Stimulated activated CD8-positive, alpha-beta memory T cell treated with anti-CD3 and anti-CD28 coated beads, Interleukin-7, amount 100 ng/mL, for 4 hours (primary cell): ENCODE results near the gene MAS1L.

Source experiments
- DNase-seq, 2 donors: peaks; one replicate each; pipeline ENCODE4 v3.0.0-alpha.2; 2020; ENCODE audit warnings: low read depth in 2 of 2

Gene MAS1L

GRCh38 chr6:29510202-29510601 lies 22.4 kb upstream of the MAS1L start:
- no peak for DNase-seq

GRCh38 chr6:29509711-29510110 lies 22.0 kb upstream of the MAS1L start:
- no peak for DNase-seq

GRCh38 chr6:29509239-29509638 lies 21.5 kb upstream of the MAS1L start:
- no peak for DNase-seq

- no peak for DNase-seq
Observed at GRCh38 chr6:29507319-29507718, 19.6 kb upstream of the MAS1L start.

- no peak for DNase-seq
Observed at GRCh38 chr6:29506446-29507067, 18.8 kb upstream of the MAS1L start.

GRCh38 chr6:29505808-29506207 lies 18.1 kb upstream of the MAS1L start:
- no peak for DNase-seq

GRCh38 chr6:29504961-29505360 lies 17.2 kb upstream of the MAS1L start:
- DNase-seq = no peak

GRCh38 chr6:29502597-29502996 lies 14.8 kb upstream of the MAS1L start:
- DNase-seq = no peak

GRCh38 chr6:29502181-29502580 lies 14.4 kb upstream of the MAS1L start:
- DNase-seq = no peak

- DNase-seq = no peak
Observed at GRCh38 chr6:29501106-29501505, 13.3 kb upstream of the MAS1L start.

- DNase-seq = no peak
Observed at GRCh38 chr6:29500594-29500993, 12.8 kb upstream of the MAS1L start.

GRCh38 chr6:29499704-29500103 lies 11.9 kb upstream of the MAS1L start:
- no peak for DNase-seq

- no peak for DNase-seq
Observed at GRCh38 chr6:29496961-29497360, 9.2 kb upstream of the MAS1L start.

GRCh38 chr6:29495571-29495970 lies 7.8 kb upstream of the MAS1L start:
- no peak for DNase-seq

GRCh38 chr6:29494131-29494530 lies 6.4 kb upstream of the MAS1L start:
- DNase-seq = no peak

GRCh38 chr6:29493261-29493660 lies 5.5 kb upstream of the MAS1L start:
- no peak for DNase-seq

- DNase-seq = no peak
Observed at GRCh38 chr6:29491574-29491973, 3.8 kb upstream of the MAS1L start.

GRCh38 chr6:29490552-29490951 lies 2.8 kb upstream of the MAS1L start:
- DNase-seq = no peak

GRCh38 chr6:29490055-29490454 lies 2.3 kb upstream of the MAS1L start:
- no peak for DNase-seq

- DNase-seq = no peak
Observed at GRCh38 chr6:29489286-29489685, 1.5 kb upstream of the MAS1L start.

- no peak for DNase-seq
Observed at GRCh38 chr6:29488874-29489273, 1.1 kb upstream of the MAS1L start.

GRCh38 chr6:29487131-29487530 lies 625 bp downstream of the MAS1L start:
- no peak for DNase-seq

- no peak for DNase-seq
Observed at GRCh38 chr6:29486577-29486976, 1.2 kb downstream of the MAS1L start.

GRCh38 chr6:29483735-29484134 lies 4.0 kb downstream of the MAS1L start:
- no peak for DNase-seq
